Measurements from ENCODE around the gene BIK.
A peak's percentile ranks its signal among the peaks of the same experiment; 100 is the strongest.
"Not testable (repeated sequence)": the region's sequence is repeated elsewhere in the genome, so short reads cannot be mapped to it uniquely, and the experiment has no call there.

Gene BIK

DNA sequence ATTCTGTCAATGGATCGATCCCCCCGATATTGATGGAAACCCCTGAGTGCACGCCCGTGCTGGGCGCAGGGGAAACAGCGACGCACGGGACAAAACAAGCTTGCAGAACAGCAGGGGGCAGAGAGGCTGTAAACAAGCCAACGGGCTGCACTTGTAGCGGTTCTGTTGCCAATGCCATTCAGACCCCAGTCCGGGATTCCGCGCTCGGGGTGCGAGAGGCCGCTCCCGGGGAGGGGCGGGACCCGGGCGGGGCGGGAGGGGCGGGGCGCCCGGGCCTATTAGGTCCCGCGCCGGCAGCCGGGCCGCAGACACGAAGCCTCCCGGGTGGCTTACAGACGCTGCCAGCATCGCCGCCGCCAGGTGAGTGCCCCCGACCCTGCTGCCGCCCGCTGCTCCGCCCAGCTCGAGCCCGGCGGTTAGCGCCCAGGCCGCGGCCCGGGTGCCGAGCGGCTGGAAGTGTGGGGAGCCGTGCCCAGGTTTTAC is at the start of gene BIK:
BIK (plus strand) TSS at position 307 of the 483 bp plus-strand sequence. CDS start 13,273 bp downstream, outside the sequence.
- DNase-seq = peak; percentile 45

GRCh38 chr22:43066134-43066533 is 44.4 kb upstream of the BIK start:
- no peak for DNase-seq

- DNase-seq = no peak
These were observed 43.6 kb upstream of the BIK start for GRCh38 chr22:43066844-43067385.

DNA sequence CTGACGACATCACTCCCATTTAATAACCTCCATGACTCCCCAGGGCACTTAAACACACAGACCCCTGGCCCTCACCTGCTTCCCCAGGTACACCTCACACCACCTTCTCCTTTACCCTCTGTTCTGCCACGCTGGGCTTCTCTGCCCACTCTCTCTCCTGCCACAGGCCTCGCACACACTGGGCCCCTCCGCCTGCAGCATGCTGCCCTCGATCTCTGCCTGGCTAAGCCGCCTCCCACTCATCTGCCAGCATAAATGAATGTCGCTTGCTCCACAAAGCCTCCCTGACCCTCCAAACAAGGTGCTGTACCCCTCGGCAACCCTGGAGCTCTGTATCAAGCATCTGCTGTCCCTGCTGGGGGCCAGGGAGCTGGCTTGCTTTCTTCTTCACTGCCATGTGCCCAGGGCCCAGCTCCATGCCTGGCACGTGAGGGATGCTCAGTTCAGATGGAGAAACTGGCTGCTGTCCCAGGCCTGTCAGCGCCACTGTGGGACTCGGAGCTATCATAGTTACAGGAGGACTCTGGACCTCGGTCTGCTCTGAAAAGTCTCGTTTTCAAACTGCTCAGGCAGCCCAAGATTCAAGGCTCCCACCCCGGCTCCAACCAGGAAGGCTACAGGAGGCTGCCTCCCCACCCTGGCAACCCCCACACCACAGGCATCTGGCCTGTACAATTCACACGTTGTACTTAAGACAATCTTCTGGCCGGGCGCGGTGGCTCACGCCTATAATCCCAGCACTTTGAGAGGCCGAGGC is 33.3 kb upstream of the BIK start:
- DNase-seq = no peak

DNA sequence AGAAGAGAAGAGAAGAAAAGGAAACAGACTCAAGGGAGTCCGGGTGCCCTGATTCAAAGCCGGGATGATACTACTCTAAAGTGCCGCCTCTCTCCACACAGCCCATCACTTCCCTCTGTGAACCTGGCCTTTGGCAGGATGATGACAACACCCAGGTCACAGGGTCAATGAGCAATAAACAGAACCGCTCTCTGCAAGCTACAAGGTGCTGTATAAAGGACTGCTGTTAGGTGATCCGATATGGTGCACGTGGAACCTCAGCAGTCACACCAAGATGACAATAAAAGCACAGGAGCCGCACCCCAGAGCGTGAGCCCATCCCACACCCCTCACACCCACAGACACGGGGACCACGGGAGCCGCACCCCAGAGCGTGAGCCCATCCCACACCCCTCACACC is 32.0 kb upstream of the BIK start:
- DNase-seq = no peak

GRCh38 chr22:43079742-43080141 is 30.8 kb upstream of the BIK start:
- DNase-seq = no peak

DNA sequence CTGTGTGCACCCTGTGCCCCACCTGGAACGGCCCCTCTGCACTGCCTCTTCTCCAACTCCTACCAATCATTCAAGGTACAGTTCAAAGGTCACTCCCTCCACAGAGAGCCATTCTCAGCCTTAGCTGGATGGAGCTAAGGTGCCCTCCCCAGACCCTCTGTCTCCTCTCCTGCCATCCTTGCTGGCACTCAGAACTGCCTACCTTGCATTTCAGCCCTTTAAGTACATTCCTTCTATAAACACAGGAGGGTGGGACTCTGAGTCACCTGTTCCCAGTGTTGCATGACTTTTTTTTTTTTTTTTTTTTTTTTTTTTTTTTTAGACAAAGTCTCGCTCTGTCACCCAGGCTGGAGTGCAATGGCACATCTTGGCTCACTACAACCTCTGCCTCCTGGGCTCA is 29.9 kb upstream of the BIK start:
- no peak for DNase-seq

DNA sequence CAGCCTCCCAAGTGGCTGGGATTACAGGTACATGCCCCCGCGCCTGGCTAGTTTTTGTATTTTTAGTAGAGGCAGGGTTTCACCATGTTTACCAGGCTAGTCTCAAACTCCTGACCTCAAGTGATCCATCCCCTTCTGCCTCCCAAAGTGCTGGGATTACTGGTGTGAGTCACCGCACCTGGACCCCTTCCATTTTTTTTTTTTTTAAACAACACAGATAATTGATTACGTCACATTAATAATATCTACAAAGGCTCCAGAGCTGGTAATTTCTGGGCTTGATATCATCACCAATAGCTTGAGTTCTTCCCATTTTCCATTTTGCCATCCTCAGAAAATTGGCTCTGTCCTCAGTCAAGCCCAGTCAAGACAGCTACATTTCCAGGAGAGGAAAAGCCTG is 28.6 kb upstream of the BIK start:
- no peak for DNase-seq

- peak; percentile 41 for DNase-seq
These were observed 24.6 kb upstream of the BIK start for GRCh38 chr22:43085658-43086606.

DNA sequence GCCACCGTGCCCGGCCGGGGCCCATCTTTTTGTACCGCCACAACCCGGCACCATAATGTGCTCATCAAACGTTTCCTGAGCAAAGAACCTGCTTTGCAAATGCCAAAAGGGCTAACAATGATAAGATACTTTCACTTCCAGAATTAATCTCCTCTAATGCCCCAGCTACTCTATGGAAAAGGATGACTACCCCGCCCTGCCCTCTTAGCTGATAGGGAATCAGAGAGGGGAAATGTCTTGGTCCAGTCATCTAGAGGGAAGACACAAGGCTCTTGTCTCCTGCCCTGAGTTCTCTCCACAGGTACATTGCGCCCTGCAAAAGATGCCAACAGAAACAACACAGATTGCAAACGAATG is 21.9 kb upstream of the BIK start:
- DNase-seq = no peak

DNA sequence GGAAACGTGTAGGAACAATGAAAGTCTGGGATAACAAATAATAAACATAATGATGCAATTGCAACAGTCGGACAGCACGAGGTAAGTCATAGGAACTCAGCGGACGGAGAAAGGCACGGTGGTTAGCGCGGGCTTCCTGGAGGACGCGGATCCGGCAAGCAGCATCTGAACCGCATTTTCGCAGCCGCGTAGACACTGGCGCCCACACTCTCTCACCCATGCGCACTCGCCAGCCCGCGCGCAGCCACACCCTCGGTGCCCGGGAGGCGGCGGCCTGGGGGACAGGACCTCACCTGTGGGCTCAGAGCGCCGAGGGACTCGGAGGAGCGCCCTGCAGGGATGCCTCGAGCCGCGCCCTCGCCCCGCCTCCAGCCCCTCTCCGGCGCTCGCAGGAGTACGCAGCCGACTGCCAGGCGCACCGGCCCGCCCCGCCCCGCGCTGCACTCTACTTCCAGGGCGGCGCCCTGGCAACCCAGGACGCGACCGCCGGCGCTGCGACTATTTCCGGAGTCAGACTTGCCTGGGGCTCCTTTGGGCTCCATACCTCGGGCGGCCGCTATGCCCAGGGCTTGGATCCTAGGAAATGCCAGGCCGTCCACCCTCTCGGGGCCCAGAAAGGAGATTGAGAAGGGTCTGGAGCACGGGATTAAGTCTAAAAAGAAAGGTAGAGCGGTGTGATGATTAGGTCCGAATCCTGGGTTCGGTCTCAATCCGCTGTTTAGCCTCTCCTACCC is 21.4 kb upstream of the BIK start, which contains the start of gene TTLL1:
TTLL1 (minus strand) TSS at position 408 of the 734 bp plus-strand sequence. CDS start 13,805 bp downstream, outside the sequence.
- DNase-seq = peak; percentile 87

DNA sequence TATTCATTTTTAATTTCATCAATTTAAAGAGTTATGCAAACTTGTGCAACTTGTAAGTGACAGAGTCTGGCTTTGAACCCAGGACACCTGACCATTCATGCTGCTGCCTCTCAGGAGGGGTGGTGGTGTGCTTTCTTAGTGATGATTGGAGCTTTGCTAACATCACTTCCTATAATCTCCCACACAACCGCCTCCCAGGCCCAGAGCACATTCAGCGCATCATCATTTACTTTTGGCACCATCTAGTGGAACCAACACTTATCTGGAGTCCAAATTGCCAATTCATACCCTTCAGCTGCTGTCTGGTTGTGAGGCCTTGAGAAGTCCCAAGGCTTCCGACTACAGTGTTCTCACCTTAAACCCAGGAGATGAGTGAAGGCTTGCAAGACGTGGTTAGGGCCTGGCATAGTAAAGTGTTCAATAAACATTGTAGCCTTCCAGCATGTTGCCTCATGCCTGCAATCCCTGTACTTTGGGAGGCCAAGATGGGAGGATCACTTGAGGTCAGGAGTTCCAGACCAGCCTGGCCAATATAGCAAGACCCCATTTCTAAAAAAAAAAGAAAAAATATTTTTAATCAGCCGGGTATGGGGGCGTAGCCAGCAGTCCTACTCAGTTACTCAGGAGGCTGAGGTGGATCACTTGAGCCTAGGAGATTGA is 20.3 kb upstream of the BIK start:
- peak; percentile 63 for DNase-seq

DNA sequence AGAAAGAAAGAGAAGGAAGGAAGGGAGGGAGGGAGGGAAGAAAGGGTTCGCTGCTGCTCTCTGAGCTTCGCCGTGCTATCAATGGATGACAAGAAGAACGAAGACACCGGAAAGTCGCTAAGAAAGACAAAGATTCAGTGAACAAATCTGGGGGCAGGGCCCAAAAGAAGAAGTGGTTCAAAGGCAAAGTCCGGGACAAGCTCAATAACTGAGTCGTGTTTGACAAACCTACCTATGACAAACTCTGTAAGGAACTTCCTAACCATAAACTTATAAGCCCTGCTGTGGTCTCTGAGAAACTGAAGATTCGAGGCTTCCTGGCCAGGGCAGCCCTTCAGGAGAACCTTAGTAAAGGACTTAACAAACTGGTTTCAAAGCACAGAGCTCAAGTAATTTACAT is 18.5 kb upstream of the BIK start:
- no peak for DNase-seq

DNA sequence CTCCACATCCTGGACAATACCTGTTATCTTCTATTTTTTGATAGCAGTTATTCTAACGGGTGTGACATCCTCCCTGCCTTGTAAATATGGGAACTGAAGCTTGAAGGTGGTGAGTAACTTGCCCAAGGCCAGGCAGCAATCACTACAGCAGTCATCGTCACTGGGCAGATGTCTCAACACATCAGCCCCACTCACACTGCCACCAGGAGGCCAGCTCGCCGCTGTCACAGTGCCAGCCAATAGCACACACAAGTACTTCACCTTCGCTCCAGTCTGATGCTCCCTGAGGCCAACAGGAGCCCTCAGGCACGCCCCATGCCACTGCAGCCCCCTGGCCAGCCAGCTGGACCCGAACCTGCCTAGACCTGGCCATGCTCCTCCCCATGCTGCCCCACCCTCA is 16.5 kb upstream of the BIK start:
- DNase-seq = no peak

DNA sequence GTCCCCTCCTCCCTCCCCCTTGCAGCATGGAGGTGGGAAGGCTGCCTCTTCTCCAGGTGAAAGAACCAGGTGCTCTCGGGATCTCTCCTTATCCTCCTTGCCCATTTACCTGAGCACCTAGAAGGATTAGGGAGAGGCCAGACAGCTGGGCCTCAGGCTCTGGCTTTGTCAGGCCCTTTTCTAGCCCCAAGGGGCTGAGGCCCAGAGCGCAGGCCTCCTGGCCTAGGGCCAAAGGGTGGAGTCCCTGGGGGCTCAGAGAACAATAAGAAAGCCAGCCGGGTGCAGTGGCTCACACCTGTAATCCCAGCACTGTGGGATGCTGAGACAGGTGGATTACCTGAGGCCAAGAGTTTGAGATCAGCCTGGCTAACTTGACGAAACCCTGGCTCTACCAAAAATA is 16.0 kb upstream of the BIK start:
- DNase-seq = no peak

- no peak for DNase-seq
These were observed 14.1 kb upstream of the BIK start for GRCh38 chr22:43096420-43096819.

GRCh38 chr22:43098356-43098755 is 12.2 kb upstream of the BIK start:
- DNase-seq = no peak

DNA sequence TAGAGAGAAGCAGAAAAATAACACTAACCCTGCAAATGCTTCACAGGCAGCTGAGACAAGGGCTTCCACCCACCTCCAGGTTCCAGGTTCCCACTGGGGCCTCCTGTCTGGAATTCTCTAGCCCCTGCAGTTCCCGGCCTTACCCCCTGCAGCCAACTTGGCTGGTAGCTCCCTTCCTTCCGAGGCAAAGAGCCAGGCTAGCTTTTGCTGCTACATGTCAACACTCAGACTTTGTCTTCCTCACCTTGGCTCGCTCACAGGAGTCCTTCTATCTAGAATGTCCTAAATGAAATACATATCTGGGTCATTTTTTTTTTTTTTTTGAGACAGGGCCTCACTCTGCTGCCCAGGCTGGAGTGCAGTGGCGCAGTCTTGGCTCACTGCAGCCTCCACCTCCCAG is 11.5 kb upstream of the BIK start:
- DNase-seq = no peak

DNA sequence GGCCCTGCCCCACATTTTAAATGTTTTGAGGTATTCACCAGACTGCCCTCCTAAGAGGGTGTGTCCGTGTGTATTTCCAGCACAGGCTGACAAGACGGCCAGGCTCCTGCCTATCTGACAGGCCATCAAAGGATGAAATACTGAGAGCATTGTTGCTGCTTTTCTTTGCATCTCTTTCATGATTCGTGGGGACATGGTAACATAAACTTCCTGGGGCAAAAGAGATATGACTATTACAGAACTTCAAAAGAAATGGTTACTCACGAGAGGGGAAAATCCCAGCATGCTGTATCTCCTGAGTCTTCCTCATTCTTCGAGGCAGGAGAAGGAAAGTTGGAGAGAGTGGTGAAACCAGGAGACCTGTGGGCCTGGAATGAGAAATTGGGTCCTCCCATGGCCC is 10.3 kb upstream of the BIK start:
- no peak for DNase-seq

DNA sequence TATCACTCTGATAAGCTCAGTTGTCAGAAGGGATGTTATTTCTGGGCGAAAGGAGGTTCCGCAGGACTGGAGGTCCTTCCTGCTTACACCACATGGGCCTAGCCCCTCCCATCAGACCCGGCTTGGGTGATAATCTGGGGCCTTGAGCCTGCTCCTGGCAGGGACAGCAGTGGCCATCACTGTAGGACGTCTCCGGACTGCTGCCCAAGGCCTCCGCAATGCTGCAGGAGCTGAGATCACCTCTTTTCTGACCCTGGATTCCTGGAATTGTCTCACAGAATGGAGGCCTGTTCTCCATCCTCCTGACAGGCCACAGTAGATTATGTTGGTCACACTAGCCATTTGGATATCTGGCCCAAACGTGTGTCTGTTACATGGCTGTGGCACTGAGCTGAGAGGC is 9.2 kb upstream of the BIK start:
- no peak for DNase-seq

- not testable (repeated sequence) for DNase-seq
These were observed 6.4 kb upstream of the BIK start for GRCh38 chr22:43104056-43104625.

DNA sequence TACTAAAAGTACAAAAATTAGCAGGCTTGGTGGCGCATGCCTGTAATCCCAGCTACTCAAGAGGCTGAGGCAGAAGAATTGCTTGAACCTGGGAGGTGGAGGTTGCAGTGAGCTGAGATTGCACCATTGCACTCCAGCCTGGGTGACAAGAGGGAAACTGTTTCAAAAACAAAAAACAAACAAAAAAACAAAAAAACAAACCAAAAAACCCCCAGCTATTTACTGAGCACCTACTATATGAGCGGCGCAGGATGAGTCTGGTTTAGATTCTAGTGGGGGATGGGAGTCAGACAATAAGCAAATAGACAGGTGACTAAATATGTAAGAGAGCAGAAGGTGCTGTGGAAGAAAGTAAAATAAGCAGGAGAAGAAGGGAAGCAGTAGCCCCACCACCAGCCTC is 5.6 kb upstream of the BIK start:
- not testable (repeated sequence) for DNase-seq
